GM19324 (cell line): ENCODE data around the gene CAMSAP1.

Experiments
- ATAC-seq: cut with Tn5 transposase; IDR thresholded peaks from one replicate; pipeline ENCODE4 v1.9.1; 2021; ENCODE audit warnings: mild to moderate bottlenecking, moderate library complexity; ENCODE audit not compliant: unreplicated experiment, low FRiP score

CAMSAP1 gene

DNA sequence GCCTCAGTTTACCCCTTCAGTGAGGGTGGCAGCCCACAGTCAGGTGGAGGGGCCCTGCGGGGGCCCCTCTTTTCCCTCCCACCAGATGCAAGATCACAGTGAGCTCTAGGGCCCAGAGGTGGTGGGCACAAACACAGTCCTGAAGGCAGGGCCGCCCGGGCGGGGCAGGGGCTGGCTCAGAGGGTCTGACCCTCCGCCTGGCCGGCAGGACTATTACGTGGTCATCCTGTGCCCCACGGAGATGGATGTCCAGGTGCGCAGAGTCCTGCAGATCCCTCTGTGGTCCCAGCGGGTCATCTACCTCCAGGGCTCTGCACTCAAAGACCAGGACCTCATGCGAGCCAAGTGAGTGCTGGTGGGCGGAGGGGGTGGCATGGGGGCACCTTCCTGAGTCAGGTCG lies 141.9 kb downstream of the CAMSAP1 start:
- no peak for ATAC-seq

DNA sequence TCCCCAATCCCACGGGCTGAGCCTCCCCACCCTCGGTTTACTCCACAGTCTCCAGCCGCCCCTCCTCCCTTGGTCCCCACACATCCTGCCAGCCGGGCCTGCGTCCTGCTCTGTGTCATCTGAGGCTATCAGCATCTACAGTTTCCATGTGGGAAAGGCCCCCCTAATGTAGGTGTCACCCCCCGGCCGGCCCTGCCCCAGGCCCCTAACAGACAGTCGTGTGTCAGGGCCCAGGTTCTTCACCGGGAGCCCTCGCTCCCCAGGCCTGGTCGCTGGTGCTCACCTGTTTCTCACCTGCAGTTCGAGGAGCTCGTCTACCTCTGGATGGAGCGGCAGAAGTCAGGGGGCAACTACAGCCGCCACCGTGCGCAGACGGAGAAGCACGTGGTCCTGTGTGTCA lies 142.6 kb downstream of the CAMSAP1 start:
- ATAC-seq: no peak

DNA sequence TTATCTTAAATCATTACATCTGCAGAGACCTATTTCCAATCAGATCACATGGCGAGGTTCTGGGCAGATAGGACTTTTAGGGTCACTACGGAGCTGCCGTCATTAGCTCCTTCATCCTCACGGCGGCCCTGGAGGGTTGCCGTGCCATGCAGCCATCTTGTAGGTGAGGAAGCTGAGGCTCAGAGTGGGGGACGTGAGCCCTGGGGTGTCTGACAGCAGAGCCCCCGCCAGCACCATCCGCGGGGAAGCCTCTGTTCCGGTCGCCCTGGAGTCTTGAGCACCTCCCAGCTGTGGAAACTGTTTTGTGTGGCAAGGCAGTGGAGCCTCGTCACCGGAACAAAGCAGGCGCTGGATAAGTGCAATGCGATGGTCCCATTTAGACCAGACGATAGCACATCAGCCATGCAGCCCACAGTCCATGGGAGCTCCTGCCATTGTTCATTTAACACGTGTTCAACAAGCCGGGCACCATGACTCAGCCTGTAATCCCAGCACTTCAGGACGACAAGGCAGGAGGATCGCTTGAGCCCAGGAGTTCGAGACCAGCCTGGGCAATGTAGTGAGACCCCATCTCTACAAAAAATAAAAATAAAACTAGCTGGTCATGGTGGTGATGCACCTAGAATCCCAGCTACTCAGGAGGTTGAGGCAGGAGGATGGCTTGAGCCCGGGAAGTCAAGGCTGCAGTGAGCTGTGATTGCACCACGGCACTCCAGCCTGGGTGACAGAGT lies 143.5 kb downstream of the CAMSAP1 start:
- no peak for ATAC-seq

DNA sequence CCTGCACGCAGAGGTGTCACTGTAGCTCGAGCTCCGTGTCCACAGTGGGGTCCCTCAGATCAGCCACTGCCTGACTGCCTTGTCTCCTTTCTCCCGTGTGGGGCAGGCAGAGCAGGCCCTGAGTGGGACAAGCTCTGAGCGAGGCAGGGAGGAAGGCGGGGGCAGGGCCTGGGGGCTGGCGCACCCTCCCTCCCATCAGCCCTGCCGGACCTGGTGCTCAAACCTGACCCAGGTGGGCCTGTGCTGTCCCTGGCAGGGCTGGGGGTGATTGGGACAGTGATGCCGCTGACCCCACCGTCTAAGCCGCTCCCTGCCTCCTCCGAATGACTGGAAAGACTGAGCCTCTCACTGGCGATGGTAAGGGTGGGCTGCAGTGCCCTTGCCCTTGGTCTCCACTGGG lies 144.4 kb downstream of the CAMSAP1 start:
- ATAC-seq: no peak

DNA sequence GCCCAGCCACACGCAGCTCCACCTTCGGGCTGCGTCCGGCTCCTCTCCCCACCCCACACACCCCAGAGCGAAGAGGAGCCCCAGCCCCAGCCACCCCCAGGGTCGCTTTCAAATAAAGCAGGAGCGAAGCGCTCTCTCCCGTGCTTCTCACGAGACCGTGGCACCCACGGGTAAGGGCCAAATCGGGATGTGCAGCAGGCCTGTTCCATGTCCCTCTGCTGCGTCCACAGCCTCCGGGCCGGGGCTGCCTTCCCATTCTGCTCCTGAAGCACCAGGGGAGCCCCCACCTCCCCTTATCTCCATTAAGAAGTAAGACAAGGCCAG lies 145.5 kb downstream of the CAMSAP1 start:
- ATAC-seq: no peak

DNA sequence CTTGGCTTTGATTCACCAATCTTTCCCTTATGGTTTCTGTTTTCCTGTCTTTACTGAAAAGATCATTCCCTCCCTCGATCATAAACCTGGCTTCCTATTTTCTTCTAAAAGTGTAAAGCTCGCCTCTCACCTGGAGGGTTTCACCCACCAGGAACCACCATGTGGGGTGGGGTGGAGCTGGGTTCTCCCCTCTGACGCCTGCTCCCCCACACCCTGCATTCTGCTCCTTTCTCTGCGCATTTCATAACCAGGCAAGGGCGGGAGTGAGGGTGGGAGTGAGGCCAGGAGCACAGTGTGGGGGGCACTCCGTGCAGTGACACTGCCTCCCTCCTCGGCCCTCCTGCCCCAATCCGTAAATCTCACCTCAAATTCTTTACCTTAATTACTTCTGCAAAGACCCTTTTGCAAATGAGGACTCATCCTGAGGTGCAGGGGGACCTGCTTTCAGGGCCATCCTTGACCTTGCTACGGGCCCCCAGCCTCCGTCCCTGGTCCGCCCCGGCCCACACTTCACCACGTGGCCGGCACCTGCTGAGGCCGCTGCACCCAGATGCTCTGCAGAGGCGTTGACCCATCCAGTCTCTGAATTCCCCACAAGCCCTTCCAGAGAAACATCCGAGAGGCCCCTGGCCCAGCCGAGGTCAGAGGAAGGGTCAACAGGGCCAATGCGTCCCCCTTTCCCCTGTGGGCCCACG lies 146.0 kb downstream of the CAMSAP1 start:
- no peak for ATAC-seq

DNA sequence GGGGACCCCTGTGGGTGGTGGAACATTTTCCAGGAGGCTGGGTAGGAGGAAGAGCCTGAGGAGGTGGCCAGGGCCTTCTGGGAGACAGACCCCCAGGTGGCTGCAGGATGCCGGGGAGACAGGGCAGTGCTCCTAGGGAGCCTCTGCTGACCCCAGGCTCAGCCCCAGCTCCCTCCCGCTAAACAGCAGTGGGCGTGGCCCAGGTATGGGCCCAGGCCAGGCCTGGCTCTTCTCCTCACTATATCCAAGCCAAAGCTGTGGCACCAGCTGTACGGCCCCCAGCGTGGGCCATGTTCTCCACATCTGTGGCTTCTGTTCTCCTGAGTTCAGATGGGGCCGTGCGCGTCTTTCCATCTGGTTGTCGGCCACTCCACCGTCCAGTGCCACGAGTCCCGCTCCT lies 146.9 kb downstream of the CAMSAP1 start:
- no peak for ATAC-seq

DNA sequence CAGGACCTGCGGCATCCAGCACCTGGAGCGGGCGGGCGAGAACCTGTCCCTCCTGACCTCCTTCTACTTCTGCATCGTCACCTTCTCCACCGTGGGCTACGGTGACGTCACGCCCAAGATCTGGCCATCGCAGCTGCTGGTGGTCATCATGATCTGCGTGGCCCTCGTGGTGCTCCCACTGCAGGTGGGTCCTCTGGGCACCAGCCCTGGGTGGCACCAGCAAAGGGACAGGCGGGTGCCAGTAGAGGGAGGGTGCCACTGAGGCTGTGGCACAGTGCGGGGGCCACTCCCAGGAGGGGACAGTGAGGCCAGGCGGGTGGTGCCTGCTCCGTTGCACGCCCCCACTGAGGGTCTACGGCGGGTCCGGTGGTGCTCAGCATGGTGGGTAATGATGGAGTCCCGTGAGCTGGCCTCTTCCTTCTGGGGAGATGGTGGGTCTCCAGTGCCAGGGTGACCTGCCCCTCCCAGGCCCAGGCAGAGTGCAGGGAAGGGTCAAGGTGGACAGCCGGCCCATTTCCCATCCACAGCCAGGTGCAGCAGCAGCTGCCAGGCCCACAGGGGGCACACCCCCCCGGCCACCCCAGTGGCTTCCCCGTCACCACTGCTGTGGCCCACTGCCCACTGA lies 147.6 kb downstream of the CAMSAP1 start:
- ATAC-seq: no peak

DNA sequence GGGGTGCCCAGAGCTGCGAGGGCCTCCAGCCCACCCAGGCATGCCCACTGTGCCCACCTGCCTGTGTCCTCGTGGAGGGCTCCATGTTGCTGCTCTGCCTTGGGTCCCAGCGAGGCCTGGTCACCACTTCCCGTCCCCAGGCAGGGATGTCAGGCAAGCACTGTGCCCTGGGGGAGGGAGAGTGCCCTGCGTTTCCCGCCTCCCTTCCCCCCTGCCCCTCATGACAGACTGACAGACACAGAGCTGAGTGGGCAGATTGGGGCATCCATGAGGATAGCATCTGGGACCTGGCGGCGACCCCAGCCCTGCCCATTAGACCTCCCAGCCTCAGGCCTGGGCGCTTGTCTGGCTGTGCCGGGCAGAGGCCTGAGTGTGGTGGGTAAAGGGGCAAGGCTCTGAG lies 148.5 kb downstream of the CAMSAP1 start:
- ATAC-seq: no peak
